Activated CD4-positive, alpha-beta memory T cell treated with anti-CD3 and anti-CD28 coated beads, Interleukin-2, amount 10 ng/mL, durations not matched to agents 7 days and 5 days (primary cell): ENCODE measurements around the gene FOXJ1. TPM values are rescaled to one million over a fixed set of nuclear protein-coding genes. Genes with fewer than 3 reads are reported as not detected.

Experiments
- CTCF ChIA-PET: fragments of 350-600 bp; sonication (Branson Sonifier 250); formaldehyde crosslinking; loops from one replicate; lab custom pipeline; 2021; ENCODE audit warnings: antibody characterized with exemption, inconsistent platforms; lab: Charles Lee
- POLR2A ChIA-PET: fragments of 350-600 bp; sonication (Branson Sonifier 250); formaldehyde crosslinking; loops from one replicate; lab custom pipeline; 2021; ENCODE audit warnings: antibody characterized with exemption; lab: Charles Lee
- DNase-seq: peaks from one replicate; pipeline ENCODE4 v3.0.0-alpha.2; 2020
- H3K27ac Mint-ChIP-seq: one replicate; pipeline ENCODE4 v1.8.0; 2021; ENCODE audit warnings: mild to moderate bottlenecking, mixed read lengths
- H3K27me3 Mint-ChIP-seq: one replicate; pipeline ENCODE4 v1.8.0; 2021; ENCODE audit warnings: mixed read lengths
- H3K36me3 Mint-ChIP-seq: one replicate; pipeline ENCODE4 v1.8.0; 2021; ENCODE audit warnings: low read depth, mixed read lengths
- H3K4me1 Mint-ChIP-seq: one replicate; pipeline ENCODE4 v1.8.0; 2021; ENCODE audit warnings: mixed read lengths
- H3K4me3 Mint-ChIP-seq: one replicate; pipeline ENCODE4 v1.8.0; 2021; ENCODE audit warnings: mild to moderate bottlenecking, mixed read lengths
- H3K9me3 Mint-ChIP-seq: one replicate; pipeline ENCODE4 v1.8.0; 2021; ENCODE audit warnings: mixed read lengths
- total RNA-seq, 2 experiments: library from RNA; stranded (reverse); gene quantifications; one replicate each; pipeline ENCODE4 v1.2.3, GENCODE V29; 2021

FOXJ1 gene
- total RNA-seq, 2 experiments from 2014 or later, result 0.13 to 0.15 TPM

DNA sequence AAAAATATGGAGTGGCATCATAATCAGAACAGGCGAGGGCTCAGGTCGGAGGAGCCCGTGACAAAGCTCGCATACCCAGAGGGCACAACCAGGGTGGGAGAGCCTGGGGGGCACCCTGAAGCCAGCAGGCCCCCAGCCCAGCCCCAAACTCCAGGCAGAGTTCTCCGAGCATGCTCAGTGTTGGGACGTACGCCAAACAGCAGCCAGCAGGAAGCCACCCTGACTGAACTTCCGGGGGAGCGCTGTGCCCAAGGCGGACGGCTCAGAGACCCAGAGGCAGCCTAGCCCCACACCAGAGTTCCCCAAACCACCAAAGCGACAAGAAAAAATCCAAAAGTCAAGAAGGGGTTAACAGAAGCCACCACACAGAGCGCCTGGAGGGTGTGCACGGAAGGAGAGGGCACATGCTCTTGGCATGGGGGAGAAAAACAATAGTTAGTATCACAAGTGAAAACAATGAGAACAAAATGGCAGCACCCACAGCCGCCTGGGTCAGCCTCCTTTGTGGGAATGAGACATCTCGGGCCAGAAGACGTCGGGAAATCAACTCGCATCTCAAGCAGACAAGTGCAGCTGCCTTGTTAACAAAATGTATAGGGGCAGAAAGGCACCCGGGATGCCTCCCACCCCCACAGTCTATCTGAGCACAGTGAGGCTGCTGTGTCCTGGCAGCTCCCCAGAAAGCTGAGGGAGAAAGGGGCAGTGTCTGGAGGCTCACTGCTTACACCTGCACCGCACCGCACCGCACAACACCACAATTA, 49.3 kb downstream of the FOXJ1 start:
- no peaks in the 10 kb centered on the region for H3K27me3 Mint-ChIP-seq
- no peak overlapping the region for H3K4me3 Mint-ChIP-seq
- peaks cover 6% of the 10 kb centered on the region for H3K4me1 Mint-ChIP-seq
- H3K36me3 Mint-ChIP-seq, result peaks cover 44% of the 10 kb centered on the region
- H3K27ac Mint-ChIP-seq, result peak overlapping the region; percentile 76
- POLR2A ChIA-PET, result interaction anchor here (0.6 to 2.6 kb wide), 3 partner anchors 12 to 569 kb away, joined by 3 to 7 read pairs (median 3); partner anchors contain the start of genes ACOX1, EXOC7 and TEN1
- H3K9me3 Mint-ChIP-seq, result no peaks in the 10 kb centered on the region
- CTCF ChIA-PET, result interaction anchor here (0.6 to 0.7 kb wide), 2 partner anchors 227 to 442 kb away, joined by 4 to 5 read pairs; no protein-coding TSS in a partner anchor
- no peak for DNase-seq

DNA sequence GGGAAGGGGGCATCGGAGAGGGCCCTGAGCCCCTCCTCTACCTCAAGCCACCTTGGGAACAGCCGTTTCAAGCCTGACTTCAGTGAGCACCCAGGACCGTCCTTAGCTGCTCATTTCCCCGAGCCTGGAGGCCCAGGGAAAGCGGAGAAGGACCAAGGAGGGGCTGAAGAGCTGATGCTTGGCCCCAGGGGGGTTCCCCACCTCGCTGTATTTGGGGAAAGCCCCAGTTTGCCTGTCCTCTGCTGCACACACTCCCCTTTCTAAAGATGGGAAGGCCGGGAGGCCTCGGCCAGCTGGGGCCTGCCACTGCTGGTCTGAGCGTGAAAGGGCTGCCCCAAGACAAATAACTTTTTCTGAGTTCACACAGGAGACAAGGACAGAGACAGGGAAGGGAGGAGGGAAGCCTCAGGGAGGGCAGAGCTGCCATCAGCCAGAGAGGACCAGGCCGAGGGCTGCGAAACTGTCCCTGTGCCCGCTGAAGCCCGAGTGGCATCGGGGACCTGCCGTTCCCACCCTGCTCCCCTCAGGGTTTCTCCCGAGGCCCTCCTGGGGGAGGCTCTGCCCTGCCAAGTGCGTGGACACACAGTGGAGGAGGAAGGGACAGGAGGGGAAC, 50.4 kb downstream of the FOXJ1 start:
- H3K4me3 Mint-ChIP-seq, result no peak overlapping the region
- no peaks in the 10 kb centered on the region for H3K27me3 Mint-ChIP-seq
- peaks cover 6% of the 10 kb centered on the region for H3K4me1 Mint-ChIP-seq
- peaks cover 46% of the 10 kb centered on the region for H3K36me3 Mint-ChIP-seq
- CTCF ChIA-PET, result no interaction called here
- POLR2A ChIA-PET, result interaction anchor here (1.1 to 2.6 kb wide), 2 partner anchors 13 to 263 kb away, joined by 3 to 7 read pairs; partner anchors contain the start of genes EXOC7 and PRPSAP1
- no peak for DNase-seq
- no peak overlapping the region for H3K27ac Mint-ChIP-seq
- no peaks in the 10 kb centered on the region for H3K9me3 Mint-ChIP-seq

DNA sequence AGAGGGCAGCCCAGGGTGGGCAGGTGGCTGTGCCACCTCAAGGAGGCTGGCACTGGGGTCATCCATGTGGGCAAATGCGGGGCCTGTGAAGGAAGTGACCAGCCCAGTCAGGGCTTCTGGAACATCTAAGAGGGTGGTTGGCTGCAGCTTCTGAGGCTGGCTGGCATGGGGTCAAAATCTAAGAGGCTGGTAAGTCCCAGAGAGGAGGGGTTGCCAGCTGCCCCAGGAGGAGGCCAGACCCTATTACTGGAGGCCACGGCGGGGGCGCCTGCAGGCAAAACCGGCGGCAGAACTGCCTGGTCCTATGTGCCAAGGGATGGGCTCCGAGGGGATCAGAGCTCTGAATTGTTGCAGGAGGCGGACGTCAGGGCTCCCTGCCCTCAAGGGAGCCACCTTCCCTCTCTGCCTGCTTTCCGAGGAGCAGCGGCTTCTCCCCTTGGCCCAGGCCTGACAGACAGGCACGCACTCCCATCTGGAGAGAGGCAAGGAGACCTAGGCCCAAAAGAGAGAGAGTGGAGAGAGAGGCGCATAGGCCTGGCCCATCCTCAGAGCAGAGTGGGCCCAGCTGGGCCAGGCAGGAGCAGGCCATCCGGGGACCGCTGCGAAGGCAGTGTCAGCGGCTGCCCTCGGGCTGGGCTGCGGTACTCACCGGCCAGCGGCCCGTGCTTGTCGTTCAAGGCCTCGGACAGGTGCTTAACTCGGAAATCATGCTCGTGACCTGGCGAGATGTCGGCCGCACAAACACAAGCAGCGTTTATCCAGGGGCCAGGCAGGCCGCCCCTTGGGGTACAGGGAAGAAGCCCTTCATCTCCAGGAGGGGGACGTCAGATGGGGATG, 51.1 kb downstream of the FOXJ1 start:
- no peak for DNase-seq
- Mint-ChIP-seq H3K4me3 (no peak overlapping the region), H3K36me3 (peaks cover 50% of the 10 kb centered on the region), H3K27ac (no peak overlapping the region), H3K27me3 (no peaks in the 10 kb centered on the region), H3K9me3 (no peaks in the 10 kb centered on the region), H3K4me1 (peaks cover 6% of the 10 kb centered on the region)
- POLR2A ChIA-PET, result interaction anchor here (1.1 to 2.6 kb wide), 2 partner anchors 13 to 264 kb away, joined by 3 to 7 read pairs; partner anchors contain the start of genes EXOC7 and PRPSAP1
- CTCF ChIA-PET, result no interaction called here

DNA sequence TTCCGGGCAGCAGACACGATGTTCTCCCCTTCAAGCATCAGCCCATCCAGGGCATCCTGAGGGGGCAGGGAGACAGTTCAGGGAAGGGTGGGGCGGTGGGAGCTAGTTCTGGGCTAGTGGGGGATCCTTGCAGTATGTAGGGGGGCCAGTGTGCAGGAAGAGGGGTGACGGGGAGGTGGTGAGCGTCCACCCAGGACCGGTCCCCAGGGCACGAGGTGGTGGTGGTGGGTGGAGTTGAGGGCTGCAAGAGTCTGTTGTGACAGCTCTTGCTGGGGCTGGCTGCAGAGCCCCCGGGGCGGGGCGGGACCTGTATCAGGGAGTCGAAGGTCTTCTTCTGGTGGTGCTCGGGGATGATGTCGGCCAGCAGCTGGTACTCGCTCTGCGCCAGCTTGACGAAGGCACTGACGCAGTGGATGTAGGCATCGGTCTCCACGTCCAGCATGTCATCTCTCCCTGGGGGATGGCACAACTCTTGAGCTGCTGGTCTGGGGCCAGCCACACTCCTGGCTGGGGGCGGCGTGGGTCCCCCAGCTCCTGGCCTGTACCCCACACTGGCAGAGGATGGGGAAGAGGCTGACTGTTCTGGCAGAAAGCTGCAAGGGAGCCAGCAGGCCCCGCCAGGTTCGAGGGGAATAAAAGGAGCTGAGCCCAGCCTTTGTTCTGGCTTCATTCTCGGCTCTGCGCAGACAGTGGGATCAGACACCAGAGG, 52.0 kb downstream of the FOXJ1 start:
- Mint-ChIP-seq H3K4me1 (peaks cover 6% of the 10 kb centered on the region), H3K9me3 (no peaks in the 10 kb centered on the region), H3K36me3 (peaks cover 57% of the 10 kb centered on the region), H3K4me3 (no peak overlapping the region), H3K27ac (no peak overlapping the region), H3K27me3 (no peaks in the 10 kb centered on the region)
- POLR2A ChIA-PET, result interaction anchor here (0.6 to 2.6 kb wide), 2 partner anchors 14 to 88 kb away, joined by 3 to 7 read pairs; partner anchors contain the start of genes CDK3 and EXOC7
- CTCF ChIA-PET, result no interaction called here
- DNase-seq, result no peak

DNA sequence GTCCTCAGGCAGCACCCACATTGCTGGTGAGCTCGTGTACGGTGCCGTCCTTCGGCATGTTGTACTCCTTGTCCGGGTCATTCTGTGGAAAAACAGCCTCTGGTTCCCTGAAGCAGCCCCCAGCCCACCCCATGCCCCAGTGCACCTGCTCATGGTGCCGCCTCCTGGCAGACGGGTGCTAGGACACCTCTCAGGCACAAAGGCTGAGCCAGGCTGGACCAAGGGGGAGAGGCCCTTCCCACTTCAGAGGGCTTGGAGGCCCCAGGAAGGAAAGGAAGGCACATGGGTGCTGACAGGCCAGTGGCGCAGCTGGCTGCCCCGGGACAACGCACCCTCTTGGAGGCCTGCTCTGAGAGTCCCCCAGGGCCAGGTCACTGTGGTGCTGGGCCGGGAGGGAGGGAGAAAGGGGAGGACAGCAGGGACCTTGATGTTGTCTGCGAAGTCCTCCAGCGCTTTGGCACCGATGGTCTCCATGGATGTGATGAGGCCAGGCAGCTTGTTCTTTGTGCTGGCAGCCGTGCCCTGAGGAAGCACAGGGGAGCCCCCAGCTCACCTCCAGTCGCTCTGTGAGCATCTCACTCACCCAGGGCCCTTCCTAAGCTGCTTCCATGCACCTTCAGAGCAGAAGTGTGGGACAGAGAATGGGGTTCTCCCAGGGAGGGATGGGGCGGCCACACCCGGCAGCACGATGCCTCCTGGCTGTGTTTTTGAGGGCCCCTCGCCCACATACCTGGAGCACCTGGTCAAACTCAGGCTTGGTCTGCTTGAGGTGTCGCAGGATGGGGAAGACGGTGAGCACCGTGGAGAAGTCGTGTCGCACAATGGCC, 52.8 kb downstream of the FOXJ1 start:
- H3K9me3 Mint-ChIP-seq, result no peaks in the 10 kb centered on the region
- no peak overlapping the region for H3K27ac Mint-ChIP-seq
- no peak overlapping the region for H3K4me3 Mint-ChIP-seq
- ChIA-PET CTCF (no interaction called here), POLR2A (interaction anchor here (0.6 kb wide), 1 partner anchor 88 kb away, joined by 3 read pairs; the partner anchor contains the start of gene CDK3)
- DNase-seq, result no peak
- peaks cover 6% of the 10 kb centered on the region for H3K4me1 Mint-ChIP-seq
- H3K27me3 Mint-ChIP-seq, result no peaks in the 10 kb centered on the region
- peaks cover 55% of the 10 kb centered on the region for H3K36me3 Mint-ChIP-seq

DNA sequence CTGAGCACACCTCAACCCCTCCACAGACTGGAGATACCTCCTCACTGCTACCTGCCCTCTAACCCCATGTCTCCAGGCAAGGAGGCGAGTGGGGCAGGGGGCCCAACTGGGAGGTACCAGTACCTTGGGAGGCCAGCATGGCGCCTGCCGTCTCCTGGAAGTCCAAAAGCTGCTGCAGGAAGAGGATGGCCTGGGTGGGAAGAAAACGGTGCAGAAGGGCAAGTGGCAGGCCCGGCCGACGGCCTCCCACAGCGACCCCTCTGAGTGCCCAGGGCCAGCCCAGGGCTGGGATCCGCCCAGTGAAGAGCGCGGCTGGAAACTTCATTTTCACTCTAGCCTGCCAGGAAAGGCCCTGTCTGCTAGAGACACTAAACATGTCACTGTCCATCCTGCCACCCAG, 53.5 kb downstream of the FOXJ1 start:
- Mint-ChIP-seq H3K4me3 (no peak overlapping the region), H3K4me1 (peaks cover 6% of the 10 kb centered on the region), H3K27ac (no peak overlapping the region), H3K36me3 (peaks cover 50% of the 10 kb centered on the region), H3K27me3 (no peaks in the 10 kb centered on the region), H3K9me3 (no peaks in the 10 kb centered on the region)
- DNase-seq, result no peak
- ChIA-PET POLR2A (no interaction called here), CTCF (no interaction called here)

DNA sequence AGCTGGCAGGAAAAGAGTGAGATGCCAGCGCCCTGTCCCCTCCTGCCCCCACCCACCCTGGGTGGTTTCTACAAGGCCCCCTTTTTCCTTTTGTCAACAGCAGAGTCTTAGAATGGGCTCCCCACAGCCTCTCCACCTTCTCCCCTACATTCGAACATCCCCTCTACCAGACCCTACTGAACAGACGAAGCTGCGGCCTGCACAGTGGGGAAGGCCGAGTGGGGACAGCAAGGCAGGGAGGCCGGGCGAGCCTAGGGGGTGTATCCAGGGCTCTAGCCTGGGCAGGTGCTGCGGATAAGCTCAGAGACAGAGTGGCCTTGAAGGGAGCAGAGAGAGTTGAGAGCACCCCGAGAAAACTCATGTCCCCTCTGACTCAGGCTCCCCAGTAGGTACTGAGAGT, 54.7 kb downstream of the FOXJ1 start:
- POLR2A ChIA-PET, result no interaction called here
- H3K36me3 Mint-ChIP-seq, result peaks cover 47% of the 10 kb centered on the region
- CTCF ChIA-PET, result no interaction called here
- DNase-seq, result no peak
- no peaks in the 10 kb centered on the region for H3K27me3 Mint-ChIP-seq
- H3K4me3 Mint-ChIP-seq, result no peak overlapping the region
- peaks cover under 1% of the 10 kb centered on the region for H3K4me1 Mint-ChIP-seq
- no peaks in the 10 kb centered on the region for H3K9me3 Mint-ChIP-seq
- no peak overlapping the region for H3K27ac Mint-ChIP-seq

Other genes starting within 250 kb of the FOXJ1 start
- gene TRIM65, start 244.3 kb downstream of the FOXJ1 start, total RNA-seq, result 10 to 100 TPM; 24.9 to 26.1 TPM
- 10 to 100 TPM; 79.9 to 85.0 TPM for gene MRPL38, start 236.4 kb downstream of the FOXJ1 start, total RNA-seq
- 10 to 100 TPM; 19.8 to 21.1 TPM for gene FBF1, start 200.2 kb downstream of the FOXJ1 start, total RNA-seq
- gene ACOX1, start 162.1 kb downstream of the FOXJ1 start, total RNA-seq, result 10 to 100 TPM; 28.0 to 29.8 TPM
- 10 to 100 TPM; 13.5 to 16.3 TPM for gene TEN1, start 162.0 kb downstream of the FOXJ1 start, total RNA-seq
- 1 to 10 TPM; 5.2 to 5.6 TPM for gene CDK3, start 140.4 kb downstream of the FOXJ1 start, total RNA-seq
- gene EVPL, start 113.9 kb downstream of the FOXJ1 start, total RNA-seq, result not detected
- gene SRP68, start 68.7 kb downstream of the FOXJ1 start, total RNA-seq, result 10 to 100 TPM; 92.8 to 94.6 TPM
- gene GALR2, start 66.5 kb downstream of the FOXJ1 start, total RNA-seq, result under 1 TPM; 0.38 to 0.40 TPM
- under 1 TPM; 0.48 TPM for gene ZACN, start 62.1 kb downstream of the FOXJ1 start, total RNA-seq
- 100 to 1,000 TPM; 119 to 120 TPM for gene EXOC7, start 37.5 kb downstream of the FOXJ1 start, total RNA-seq
- 10 to 100 TPM; 79.8 to 83.9 TPM for gene RNF157, start 99.2 kb upstream of the FOXJ1 start, total RNA-seq
- 100 to 1,000 TPM; 524 to 546 TPM for gene UBALD2, start 124.1 kb upstream of the FOXJ1 start, total RNA-seq
- 1 to 10 TPM; 1.4 to 1.9 TPM for gene QRICH2, start 167.0 kb upstream of the FOXJ1 start, total RNA-seq
- 10 to 100 TPM; 59.9 to 66.7 TPM for gene PRPSAP1, start 212.7 kb upstream of the FOXJ1 start, total RNA-seq
- gene SPHK1, start 243.4 kb upstream of the FOXJ1 start, total RNA-seq, result 1 to 10 TPM; 2.8 to 3.4 TPM